Sigmoid colon (tissue), 7 donors: ENCODE measurements around the gene HS3ST3B1. TPM values are rescaled to one million over a fixed set of nuclear protein-coding genes. Genes with fewer than 3 reads are reported as not detected.
A peak's percentile ranks its signal among the peaks of the same experiment; 100 is the strongest.

ENCODE experiments used
- DNase-seq: peaks from one replicate; pipeline ENCODE4 v3.0.0-alpha.2; 2019
- H3K27ac ChIP-seq, 4 donors: fragments of 200-600 bp; sonication (generic); one replicate each; pipeline ENCODE4 v1.5.1; 2016 to 2019; ENCODE audit warnings: mild to moderate bottlenecking in 1 of 4
- H3K27me3 ChIP-seq, 3 donors: fragments of 200-600 bp; sonication (generic); one replicate each; pipeline ENCODE4 v1.5.1; 2019; ENCODE audit warnings: mild to moderate bottlenecking in 1 of 3
- H3K36me3 ChIP-seq, 4 donors: fragments of 200-600 bp; sonication (generic); one replicate each; pipeline ENCODE4 v1.5.1; 2016 to 2019
- H3K4me1 ChIP-seq, 4 donors: fragments of 200-600 bp; sonication (generic); one replicate each; pipeline ENCODE4 v1.5.1; 2017 to 2019
- H3K4me3 ChIP-seq, 4 donors: fragments of 200-600 bp; sonication (generic); one replicate each; pipeline ENCODE4 v1.5.1; 2017 to 2019; ENCODE audit warnings: mild to moderate bottlenecking in 2 of 4, moderate library complexity in 1 of 4
- H3K9me3 ChIP-seq, 4 donors: fragments of 200-600 bp in 3 of 4; sonication (generic) in 3 of 4; one replicate each; pipeline versions ENCODE4 v1.5.1 to v1.6.1; 2013 to 2019
- EP300 ChIP-seq, 4 donors: sonication (generic); formaldehyde crosslinking; IDR thresholded peaks; one replicate each; pipeline ENCODE4 v1.6.1; 2017; ENCODE audit warnings: antibody characterized with exemption in 4 of 4
- POLR2A ChIP-seq, 2 donors: fragments of 450-650 bp; IDR thresholded peaks; one replicate each; pipeline ENCODE4 v1.6.1; 2016; ENCODE audit warnings: antibody characterized with exemption in 2 of 2, mild to moderate bottlenecking in 2 of 2, moderate library complexity in 2 of 2
- POLR2AphosphoS5 ChIP-seq, 4 donors: sonication (generic); formaldehyde crosslinking; IDR thresholded peaks; one replicate each; pipeline ENCODE4 v1.6.1; 2017; ENCODE audit warnings: antibody characterized with exemption in 4 of 4
- WGBS, 2 donors: extraction: QIAGEN DNeasy Blood & Tissue Kit; methylation state at CpG; one replicate each; pipeline ENCODE4 v1.1.7; 2013; 5-methylcytosine and 5-hydroxymethylcytosine counted together
- intact Hi-C: fragments of 100-400 bp; cut with DNase I; formaldehyde crosslinking; loops from one replicate; pipeline ENCODE4 v1.15.1; 2023
- polyA plus RNA-seq, 3 donors: library from polyadenylated mRNA; stranded (reverse); fragments of 200-250 nt; gene quantifications; one replicate each; pipeline ENCODE4 v1.2.3, GENCODE V29; 2013
- total RNA-seq, 4 donors: library from RNA; depleted of rRNA; stranded (reverse); fragments of >200 nt; gene quantifications; one replicate each; pipeline ENCODE4 v1.1.0, GENCODE V29; 2016
- TF ChIP-seq, protein P1 (sequence below), 4 experiments: fragments of 450-650 bp in 3 of 4; fragments of 200-600 bp in 1 of 4; IDR thresholded peaks; one replicate each; pipeline ENCODE4 v1.5.1; 2016 to 2019; ENCODE audit warnings: antibody characterized with exemption in 4 of 4, mild to moderate bottlenecking in 3 of 4, moderate library complexity in 2 of 4
- donor health status: healthy with polysubstance abuse.
- donor health status: Bipolar disorder and iron deficiency.
- donor health status: healthy.

Gene HS3ST3B1
- total and polyA plus RNA-seq, 7 donors: 0.46 to 3.0 (median 1.1) TPM

DNA sequence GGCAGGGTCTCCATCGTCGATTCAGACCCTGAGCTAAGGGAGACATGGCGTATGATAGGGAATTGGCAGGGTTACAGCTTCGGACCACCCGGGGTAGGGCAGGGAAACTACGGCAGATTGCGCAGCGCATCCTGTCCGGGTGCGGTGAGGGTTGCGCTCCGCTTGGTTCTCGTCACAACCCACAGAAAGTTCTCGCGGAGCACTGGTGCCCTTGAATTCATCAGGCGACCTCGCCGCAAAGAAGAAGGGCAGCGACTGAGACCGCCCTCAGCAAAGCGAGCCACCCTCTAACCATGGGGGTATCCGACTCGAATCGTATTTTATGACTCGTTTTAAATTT lies 1.2 kb downstream of the HS3ST3B1 start:
- H3K4me1 ChIP-seq: peaks cover 0 to 60% (median 55%) of the 10 kb centered on the region in 4 donors
- no peaks in the 10 kb centered on the region for H3K9me3 ChIP-seq
- no peaks in the 10 kb centered on the region for H3K36me3 ChIP-seq
- WGBS, 2 donors: 0 to 2% methylated on average over 25 of the region's 25 CpGs
- peak overlapping the region; percentile 46 to 80 (median 66) for H3K27ac ChIP-seq
- H3K27me3 ChIP-seq: peaks cover 73 to 100% (median 89%) of the 10 kb centered on the region in 3 donors
- DNase-seq: no peak
- intact Hi-C loops: loop anchor here (2.0 to 10.0 kb wide), 3 partner anchors 707 to 1277 kb away; no protein-coding TSS in a partner anchor
- TF ChIP-seq, protein P1, sequence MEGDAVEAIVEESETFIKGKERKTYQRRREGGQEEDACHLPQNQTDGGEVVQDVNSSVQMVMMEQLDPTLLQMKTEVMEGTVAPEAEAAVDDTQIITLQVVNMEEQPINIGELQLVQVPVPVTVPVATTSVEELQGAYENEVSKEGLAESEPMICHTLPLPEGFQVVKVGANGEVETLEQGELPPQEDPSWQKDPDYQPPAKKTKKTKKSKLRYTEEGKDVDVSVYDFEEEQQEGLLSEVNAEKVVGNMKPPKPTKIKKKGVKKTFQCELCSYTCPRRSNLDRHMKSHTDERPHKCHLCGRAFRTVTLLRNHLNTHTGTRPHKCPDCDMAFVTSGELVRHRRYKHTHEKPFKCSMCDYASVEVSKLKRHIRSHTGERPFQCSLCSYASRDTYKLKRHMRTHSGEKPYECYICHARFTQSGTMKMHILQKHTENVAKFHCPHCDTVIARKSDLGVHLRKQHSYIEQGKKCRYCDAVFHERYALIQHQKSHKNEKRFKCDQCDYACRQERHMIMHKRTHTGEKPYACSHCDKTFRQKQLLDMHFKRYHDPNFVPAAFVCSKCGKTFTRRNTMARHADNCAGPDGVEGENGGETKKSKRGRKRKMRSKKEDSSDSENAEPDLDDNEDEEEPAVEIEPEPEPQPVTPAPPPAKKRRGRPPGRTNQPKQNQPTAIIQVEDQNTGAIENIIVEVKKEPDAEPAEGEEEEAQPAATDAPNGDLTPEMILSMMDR (IDR thresholded peaks at IDR 0.05): no peak
- TF ChIP-seq EP300 (IDR thresholded peaks at IDR 0.05) (no peak), POLR2AphosphoS5 (IDR thresholded peaks at IDR 0.05) (peak in 1 of 4 donors; percentile 9), POLR2A (IDR thresholded peaks at IDR 0.05) (no peak)
- H3K4me3 ChIP-seq: peak overlapping the region; percentile 35 to 56 (median 50)

DNA sequence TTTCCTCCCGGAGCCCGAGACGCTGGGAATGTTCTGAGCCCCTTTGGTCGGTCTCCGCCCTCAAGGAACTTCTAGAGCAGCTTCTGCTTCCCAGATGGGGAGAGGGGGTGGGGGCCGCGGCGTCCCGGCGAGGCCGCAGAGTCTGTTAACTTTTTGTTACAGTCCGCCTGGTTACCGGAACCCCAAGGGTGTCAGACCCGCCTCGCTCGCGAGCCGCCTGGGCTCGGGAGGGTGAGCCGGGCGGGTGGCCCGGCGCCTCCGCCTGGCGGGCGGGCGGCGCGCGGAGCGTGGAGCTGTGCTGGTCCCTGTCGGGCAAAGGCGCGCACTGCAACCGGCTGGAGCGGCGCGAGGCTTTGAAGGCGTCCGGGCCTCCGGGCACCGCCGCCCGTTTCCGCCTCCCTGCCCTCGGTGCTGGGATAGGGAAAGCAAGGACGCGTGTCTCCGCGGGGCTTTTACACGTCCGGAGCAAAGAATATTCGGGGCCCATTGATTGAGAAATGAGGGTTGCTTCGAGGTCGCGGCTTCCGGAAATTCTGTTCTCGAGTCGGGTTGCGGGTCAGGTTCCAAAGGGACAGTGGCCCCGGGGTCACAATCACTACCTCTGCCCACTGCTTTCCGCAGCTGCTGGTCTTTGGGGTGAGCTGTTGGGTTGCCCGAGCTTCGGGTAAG lies 1.7 kb downstream of the HS3ST3B1 start:
- Histone ChIP-seq H3K36me3 (no peaks in the 10 kb centered on the region), H3K9me3 (no peaks in the 10 kb centered on the region), H3K4me3 (peak overlapping the region; percentile 35 to 56 (median 50)), H3K27ac (peak overlapping the region; percentile 46 to 80 (median 66)), H3K27me3 (peaks cover 69 to 100% (median 87%) of the 10 kb centered on the region in 3 donors), H3K4me1 (peaks cover 0 to 55% (median 50%) of the 10 kb centered on the region in 4 donors)
- 1% methylated on average over 64 of the region's 64 CpGs for WGBS, 2 donors
- intact Hi-C loops: loop anchor here (2.0 to 10.0 kb wide), 3 partner anchors 708 to 1278 kb away; no protein-coding TSS in a partner anchor
- no peak for TF ChIP-seq POLR2AphosphoS5 (IDR thresholded peaks at IDR 0.05)
- TF ChIP-seq, protein P1 (IDR thresholded peaks at IDR 0.05): peak; percentile 25 to 96 (median 37)
- TF ChIP-seq POLR2A (IDR thresholded peaks at IDR 0.05): no peak
- TF ChIP-seq EP300 (IDR thresholded peaks at IDR 0.05): no peak
- DNase-seq: peak; percentile 86

DNA sequence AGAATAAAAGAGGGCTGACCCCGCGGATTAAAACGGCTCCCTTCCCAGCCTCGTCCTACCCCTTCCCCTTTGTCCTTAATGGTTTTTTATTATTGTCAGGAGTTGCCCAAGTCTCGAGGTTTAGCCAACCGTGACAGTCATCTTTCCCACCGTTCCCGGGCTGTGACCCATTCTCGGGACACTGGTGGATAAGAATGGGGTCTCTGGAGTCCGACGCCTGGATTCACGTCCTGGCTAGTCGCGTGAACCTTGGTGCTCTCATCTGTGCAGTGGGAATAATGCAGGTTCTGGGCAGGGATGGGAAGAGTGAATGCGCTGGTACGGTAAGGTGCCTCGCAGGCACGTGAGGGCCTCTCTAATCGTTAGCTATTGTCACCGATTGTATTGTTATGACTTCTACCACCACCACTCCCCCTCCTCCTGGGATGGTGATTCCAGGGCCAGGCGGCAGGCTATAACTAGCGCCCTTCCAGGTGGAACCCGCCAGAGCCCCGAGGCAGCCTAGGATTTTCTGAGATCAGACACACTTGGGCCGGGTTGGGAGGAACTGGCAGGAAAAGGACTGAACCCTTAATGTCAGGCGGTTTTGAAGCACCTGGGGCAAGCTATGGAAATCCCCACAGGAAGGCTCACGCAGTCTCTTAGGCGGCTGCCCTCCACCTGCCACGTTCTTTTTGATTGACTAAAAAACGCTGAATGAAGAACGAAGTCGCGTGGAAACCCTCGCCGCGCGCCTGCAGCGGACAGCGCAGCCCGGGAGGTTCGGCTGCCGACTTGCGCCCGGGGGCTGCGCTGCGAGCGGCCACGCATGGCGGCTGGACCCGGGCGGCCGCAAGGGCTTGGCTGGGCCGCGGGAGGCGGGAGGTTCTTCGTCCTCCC lies 2.7 kb downstream of the HS3ST3B1 start:
- Histone ChIP-seq H3K27ac (no peak overlapping the region), H3K27me3 (peaks cover 59 to 100% (median 87%) of the 10 kb centered on the region in 3 donors), H3K36me3 (no peaks in the 10 kb centered on the region), H3K9me3 (no peaks in the 10 kb centered on the region), H3K4me3 (peak overlapping the region in 1 of 4 donors; percentile 53), H3K4me1 (peaks cover 0 to 53% (median 49%) of the 10 kb centered on the region in 4 donors)
- TF ChIP-seq POLR2A (IDR thresholded peaks at IDR 0.05) (no peak), POLR2AphosphoS5 (IDR thresholded peaks at IDR 0.05) (no peak), EP300 (IDR thresholded peaks at IDR 0.05) (no peak)
- TF ChIP-seq, protein P1 (IDR thresholded peaks at IDR 0.05): no peak
- WGBS, 2 donors: 13 to 16% methylated on average over 56 of the region's 56 CpGs
- intact Hi-C loops: loop anchor here (2.0 to 10.0 kb wide), 3 partner anchors 709 to 1279 kb away; no protein-coding TSS in a partner anchor
- no peak for DNase-seq

DNA sequence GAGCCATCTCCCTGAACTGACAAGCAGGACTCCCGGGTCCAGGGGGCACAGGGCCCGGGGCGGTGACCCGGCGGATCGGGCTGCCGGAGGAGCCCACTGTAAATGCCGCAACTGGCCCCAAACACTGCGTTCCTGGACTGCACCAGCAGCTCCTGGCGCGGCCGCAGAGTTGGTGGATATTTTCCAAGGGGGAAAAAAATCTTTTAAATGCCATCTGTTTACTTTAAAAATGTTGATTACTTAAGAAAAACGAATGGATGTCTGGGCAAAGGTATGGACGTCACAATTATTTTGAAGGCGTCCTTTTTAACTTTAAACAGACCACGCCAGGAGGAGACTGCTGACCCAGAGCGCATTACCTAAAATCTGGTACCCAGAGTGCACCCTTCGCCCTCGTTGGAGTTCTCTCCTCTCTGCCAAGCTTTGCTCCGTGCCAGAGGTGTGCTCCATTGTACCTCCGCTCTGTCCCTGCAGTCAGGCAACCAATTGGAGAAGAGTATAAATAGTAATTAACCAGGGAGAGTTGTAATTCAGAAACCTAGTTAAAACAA lies 3.4 kb downstream of the HS3ST3B1 start:
- H3K4me3 ChIP-seq: peak overlapping the region in 1 of 4 donors; percentile 53
- H3K36me3 ChIP-seq: no peaks in the 10 kb centered on the region
- TF ChIP-seq POLR2AphosphoS5 (IDR thresholded peaks at IDR 0.05): no peak
- TF ChIP-seq, protein P1 (IDR thresholded peaks at IDR 0.05): no peak
- TF ChIP-seq POLR2A (IDR thresholded peaks at IDR 0.05): no peak
- no peak for TF ChIP-seq EP300 (IDR thresholded peaks at IDR 0.05)
- peaks cover 0 to 54% (median 52%) of the 10 kb centered on the region in 4 donors for H3K4me1 ChIP-seq
- no peaks in the 10 kb centered on the region for H3K9me3 ChIP-seq
- WGBS, 2 donors: 29 to 56% methylated on average over 21 of the region's 21 CpGs
- DNase-seq: no peak
- H3K27me3 ChIP-seq: peaks cover 52 to 100% (median 86%) of the 10 kb centered on the region in 3 donors
- intact Hi-C loops: loop anchor here (5.0 to 10.0 kb wide), 2 partner anchors 967 to 1279 kb away; no protein-coding TSS in a partner anchor
- no peak overlapping the region for H3K27ac ChIP-seq
